GM18909 (cell line): Measurements from ENCODE around the gene B3GALT4.

ENCODE experiments used
- ATAC-seq: cut with Tn5 transposase; IDR thresholded peaks from one replicate; pipeline ENCODE4 v1.9.1; 2021; ENCODE audit warnings: mild to moderate bottlenecking; ENCODE audit not compliant: unreplicated experiment, poor library complexity

The B3GALT4 gene

GRCh38 chr6:33313105-33313708, 36.3 kb downstream of the B3GALT4 start:
- ATAC-seq, result no peak

DNA sequence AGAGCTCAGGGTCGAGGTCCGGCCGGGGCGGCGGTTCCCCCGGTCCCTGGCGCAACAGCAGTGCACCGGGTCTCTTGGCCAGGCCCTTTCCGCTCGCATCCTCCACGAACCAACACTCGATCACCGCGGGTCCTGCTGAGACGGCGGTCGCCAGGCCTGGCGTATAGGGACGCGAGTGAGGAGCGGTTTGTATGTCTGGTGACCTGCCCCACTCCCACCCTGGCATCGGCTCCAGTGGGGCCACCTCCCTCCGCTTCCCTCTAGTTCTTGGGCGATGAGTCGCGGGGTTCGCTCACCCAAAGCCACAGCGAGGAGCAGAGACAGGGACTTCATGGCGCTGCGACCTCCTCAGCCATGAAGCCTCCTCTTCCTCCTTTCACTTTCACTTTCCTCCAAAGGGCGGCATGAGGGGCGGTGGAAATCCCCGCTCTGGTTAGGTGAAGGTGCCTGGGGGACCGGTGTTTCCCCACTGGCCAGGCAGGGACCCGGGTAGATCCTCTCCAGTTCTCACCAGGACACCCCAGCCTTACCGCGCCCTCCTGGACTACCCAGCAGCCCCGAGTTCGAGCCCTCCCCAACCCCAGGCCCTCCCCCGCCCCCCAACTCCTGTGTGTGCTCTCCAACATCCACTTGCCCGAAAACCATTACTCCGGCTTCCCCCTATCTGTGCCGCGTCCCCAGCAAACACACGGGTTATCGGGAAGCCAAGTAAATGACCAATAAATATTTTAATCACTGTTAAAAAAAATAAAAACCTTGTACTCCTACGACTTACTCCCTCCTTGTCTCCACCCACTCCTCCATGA, 37.0 kb downstream of the B3GALT4 start, which contains the start of gene TAPBP:
TAPBP (minus strand) TSS at position 370 of the 806 bp plus-strand sequence; CDS start at position 333, 37 bp downstream.
- ATAC-seq, result peak; percentile 41

DNA sequence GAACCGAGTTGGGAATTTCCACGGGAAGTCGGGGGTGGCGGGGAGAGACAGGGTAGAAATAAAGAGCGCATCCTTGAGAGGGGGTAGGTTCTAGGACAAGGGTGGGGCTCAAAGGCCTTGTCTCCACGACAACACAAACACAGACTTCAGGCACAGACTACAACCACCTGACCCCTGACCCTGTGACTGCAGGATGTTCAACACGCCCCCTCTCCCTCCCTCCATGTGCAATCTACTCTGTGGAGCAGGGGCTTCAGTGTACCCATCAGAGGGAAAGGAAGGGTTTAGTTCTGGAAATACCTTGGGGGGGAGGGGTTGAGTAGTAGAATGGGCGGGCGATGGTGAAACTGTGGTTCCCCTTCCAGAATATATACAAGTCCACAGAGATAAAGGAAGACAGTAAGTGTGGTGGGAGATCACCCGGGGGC, 37.6 kb downstream of the B3GALT4 start:
- ATAC-seq, result no peak

DNA sequence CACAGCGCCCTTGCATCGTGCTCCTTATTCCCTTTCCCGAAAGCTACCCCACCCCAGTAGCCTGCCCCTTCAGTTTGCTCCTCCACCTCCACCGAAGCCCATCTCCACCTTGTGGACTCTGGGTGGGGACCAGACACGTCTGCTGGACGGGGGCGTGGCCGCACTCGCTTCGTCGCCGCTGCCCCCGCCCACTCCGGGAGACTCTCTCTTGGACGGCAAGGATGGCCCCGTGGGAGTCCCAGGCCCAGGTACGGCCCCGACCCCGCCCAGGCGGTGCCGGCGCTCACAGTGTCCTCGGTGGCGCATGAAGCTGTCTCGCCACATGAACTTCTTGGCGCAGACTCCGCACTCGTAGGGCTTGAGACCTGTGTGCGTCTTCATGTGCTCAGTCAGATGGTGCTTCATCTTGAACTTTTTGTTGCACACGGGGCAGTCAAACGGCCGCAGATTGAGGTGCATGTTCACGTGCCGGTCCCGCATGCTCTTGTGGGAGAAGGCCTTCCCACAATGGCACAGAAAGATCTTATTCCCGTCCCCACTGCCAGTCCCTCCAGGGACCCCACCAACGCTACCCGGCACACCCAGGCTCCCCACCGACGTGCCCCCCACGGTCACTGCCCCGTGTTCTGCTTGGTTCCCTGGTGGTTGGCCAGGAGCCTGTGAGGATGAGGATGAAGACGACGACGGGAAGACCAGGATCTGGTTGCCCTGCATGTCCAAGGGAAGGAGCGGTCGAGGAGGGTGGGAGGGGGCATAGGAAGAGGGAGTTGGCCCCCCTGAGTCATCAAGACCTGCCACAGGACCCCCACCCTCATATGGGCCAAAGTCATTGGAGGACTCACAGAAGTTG, 38.2 kb downstream of the B3GALT4 start:
- ATAC-seq, result no peak

DNA sequence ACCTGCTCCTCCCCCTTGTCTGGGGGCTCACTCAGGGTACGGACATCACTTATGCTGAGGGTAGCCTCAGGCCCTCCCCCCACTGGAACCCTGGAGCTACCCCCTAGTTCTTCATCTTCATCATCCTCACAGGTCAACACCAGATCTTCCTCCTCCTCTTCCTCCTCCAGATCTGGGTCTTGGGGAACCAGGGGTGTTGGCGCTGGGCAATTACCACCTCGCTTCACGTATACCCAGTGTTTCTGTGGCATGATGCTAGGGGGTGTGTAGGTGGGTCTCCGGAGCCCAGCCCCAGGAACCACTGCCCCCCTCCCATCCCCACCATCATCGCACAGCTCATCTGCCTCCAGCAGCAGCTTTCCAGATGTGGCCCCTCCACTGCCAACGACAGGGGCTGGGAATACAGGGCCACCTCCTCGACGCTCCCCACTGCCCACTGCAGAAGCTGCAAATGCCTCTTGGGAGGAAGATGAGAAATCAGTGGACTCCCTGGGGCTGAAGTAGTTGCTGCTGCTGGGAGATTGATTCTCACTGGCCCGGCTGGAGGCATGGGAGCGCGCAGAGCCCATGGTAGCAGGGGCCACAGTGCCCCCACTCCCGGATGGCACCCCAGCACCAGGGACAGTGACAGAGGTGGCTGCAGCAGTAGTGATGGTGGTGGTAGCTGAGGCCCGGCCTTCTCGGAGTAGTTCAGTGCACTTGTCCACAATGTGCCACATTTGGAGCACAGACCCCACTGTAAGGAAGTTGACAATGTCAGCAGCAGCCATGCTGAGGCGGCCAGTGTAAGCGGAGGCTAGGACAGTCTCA, 39.1 kb downstream of the B3GALT4 start:
- no peak for ATAC-seq

GRCh38 chr6:33316603-33317418, 39.9 kb downstream of the B3GALT4 start:
- no peak for ATAC-seq

GRCh38 chr6:33317419-33317668, 40.4 kb downstream of the B3GALT4 start:
- no peak for ATAC-seq

DNA sequence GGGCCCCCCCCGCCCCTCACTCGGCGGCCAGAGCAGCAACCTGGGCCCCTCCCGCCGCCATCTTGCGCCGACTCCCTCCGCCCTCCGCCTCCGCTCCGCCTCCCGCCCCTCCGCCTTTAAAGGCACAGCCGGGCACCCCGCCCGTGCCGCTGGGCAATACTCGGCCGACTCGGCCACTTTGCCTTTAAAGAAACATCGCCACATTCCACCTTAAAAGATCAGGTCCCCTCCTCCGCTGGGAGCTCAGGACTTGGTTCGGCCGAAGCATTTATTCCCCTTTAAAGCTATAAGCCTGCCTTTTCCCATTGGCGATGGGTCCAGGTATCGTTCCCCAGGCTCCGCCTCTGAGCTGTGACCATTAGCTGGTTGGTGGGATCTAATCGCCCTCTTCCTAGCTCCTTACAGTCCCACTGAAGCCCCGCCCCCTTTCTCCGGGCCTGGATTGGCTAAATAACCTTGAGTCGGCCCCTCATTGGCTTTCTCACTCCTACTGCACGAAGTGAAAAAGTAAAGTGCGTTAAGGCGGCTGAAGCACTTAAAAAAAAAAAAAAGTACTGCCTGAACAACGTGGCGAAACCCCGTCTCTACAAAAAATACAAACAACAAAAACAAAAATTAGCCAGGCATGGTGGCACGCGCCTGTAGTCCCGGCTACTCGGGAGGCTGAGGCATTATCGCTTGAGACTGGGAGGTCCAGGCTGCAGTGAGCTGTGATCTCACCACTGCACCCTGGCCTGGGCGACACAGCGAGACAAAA, 40.9 kb downstream of the B3GALT4 start, which contains the start of gene ZBTB22:
ZBTB22 (minus strand) TSS at position 76 of the 757 bp plus-strand sequence. CDS start 828 bp downstream, outside the sequence.
- peak; percentile 55 for ATAC-seq

GRCh38 chr6:33318426-33319073, 41.6 kb downstream of the B3GALT4 start:
- no peak for ATAC-seq

GRCh38 chr6:33319939-33320314, 43.0 kb downstream of the B3GALT4 start:
- no peak for ATAC-seq

DNA sequence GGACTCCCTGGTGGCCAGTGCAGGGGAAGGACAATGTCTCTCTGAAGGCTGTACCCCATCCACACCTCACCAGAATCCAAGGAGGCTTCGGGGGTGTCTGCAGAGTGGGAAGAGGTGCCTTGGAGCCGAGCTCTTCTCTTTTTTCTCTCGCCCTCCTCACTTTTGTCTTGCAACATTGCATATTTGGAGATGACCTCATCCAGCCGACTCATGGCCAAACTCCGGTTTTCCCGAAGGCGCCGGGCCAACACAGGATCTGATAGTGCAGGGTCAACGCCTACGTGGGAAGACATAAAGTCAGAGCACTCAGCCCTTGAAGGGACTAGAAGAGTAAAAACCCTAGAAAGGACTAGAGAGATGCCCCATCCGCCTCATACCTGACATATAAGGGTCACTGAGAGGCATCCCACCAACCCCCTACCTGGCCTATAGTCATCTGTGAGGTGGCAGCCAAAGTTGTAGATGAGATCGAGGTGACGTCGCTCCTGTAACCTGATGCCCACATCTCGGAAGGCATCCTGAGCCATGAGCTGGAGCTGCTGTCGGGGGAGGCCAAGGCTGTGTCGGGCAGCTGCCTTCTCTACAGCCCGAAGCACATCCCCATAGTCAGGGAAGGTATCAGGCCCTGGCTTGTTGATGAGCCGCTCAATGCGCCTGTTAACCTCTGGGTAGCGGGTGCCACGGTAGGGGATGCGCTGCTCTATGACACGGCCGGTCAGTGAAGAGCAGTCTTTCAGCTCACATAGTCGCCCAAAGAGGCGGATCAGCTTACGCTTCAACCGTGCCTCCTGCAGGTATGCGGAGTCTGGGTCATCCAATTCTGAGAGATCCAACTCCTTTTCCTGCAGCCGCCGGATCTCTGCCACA, 43.6 kb downstream of the B3GALT4 start:
- no peak for ATAC-seq

DNA sequence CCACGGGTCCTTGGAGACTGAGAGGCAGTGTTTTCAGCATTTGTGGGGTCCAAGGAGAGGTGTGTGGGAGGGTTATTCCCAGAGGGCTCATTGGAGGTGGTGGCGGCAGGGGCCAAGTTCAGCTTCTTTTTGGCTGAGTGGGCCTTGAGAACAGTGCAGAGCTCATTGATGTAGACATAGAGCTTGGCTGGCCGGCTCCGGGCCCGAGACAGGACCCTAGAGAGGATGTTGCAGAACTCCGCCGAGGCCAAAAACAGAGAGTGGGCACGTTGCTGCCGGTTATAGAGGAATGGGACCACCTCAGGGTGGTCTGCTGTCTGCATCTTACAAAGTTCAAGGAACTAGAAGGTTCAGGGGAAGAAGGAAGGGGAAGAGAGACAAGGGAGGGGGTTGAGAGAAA, 44.3 kb downstream of the B3GALT4 start:
- no peak for ATAC-seq

GRCh38 chr6:33323623-33323948, 46.7 kb downstream of the B3GALT4 start:
- peak; percentile 6 for ATAC-seq

DNA sequence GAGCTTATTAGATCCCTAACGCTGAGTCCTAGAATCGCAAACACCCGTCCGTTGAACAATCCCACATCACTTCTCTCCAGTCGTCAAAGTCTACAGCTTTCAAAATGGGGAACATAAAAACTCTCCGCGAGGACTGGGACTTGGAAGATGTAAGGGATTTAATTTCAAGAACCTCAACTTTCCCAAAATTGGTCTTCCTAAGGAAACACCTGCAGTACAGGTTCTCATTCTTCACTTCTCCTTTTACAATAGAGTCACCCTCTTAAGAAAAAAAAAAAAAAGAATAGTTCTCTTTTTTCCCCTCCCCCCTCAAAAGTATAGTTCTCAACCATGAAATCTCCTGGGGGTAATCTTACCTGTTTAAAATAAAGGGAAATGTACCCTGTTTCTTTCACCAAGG, 47.2 kb downstream of the B3GALT4 start:
- no peak for ATAC-seq
